IPS-NIHi11 (cell line): ENCODE measurements around the gene FGF23.
A peak's percentile ranks its signal among the peaks of the same experiment; 100 is the strongest.
"Not testable (repeated sequence)": the region's sequence is repeated elsewhere in the genome, so short reads cannot be mapped to it uniquely, and the experiment has no call there.

ENCODE experiments used
- DNase-seq: peaks from one replicate; pipeline ENCODE4 v3.0.0; 2012; ENCODE audit warnings: mixed read lengths, low spot score

Gene FGF23

GRCh38 chr12:4379405-4379804 lies at the start of gene FGF23:
Gene FGF23, minus strand, starts transcription at chr12:4379712. Its CDS starts 130 bp downstream, at chr12:4379582.
- peak; percentile 94 for DNase-seq

DNA sequence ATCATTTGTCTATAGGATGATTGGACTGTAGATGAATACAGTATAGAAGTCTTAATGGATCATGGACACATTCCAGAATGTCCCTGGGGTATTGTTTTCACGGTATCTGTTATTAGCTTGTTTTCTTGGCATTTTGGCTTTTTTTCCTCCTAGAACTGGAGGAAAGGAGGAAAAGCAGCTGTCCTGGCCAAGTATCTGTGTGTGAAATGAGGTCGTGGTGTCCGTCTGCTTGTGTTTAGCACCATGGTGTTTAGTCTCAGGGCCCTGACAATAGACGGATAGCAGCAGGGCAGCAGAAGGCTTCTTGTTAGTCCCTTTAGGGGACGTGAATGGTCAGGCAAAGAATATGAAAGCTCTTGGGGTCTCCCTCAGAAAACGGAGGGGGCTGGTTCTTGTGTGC lies 44.9 kb upstream of the FGF23 start:
- DNase-seq = no peak

GRCh38 chr12:4423528-4424195 lies 44.1 kb upstream of the FGF23 start:
- no peak for DNase-seq

GRCh38 chr12:4422985-4423384 lies 43.5 kb upstream of the FGF23 start:
- DNase-seq = no peak

DNA sequence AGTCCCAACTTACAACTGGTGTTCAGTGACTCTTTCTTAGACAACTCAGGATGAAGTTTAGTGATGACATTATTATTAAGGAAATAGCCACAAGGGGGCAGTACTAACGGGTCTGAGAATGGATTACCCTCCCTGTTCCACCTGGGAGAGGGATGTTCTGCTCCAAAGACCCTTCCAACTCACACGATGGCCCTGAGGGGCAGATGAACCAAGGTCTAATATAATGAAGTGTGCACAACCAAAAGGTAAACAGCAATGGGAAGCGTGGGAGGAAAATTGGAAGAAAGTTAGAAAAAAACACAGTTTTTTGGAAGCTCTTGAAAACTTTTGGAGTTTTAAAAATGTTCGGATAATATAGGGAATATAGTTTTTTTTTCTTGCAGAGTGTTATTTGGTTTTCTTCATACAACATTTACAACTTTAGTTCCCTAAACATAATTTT lies 42.1 kb upstream of the FGF23 start:
- peak; percentile 88 for DNase-seq

DNA sequence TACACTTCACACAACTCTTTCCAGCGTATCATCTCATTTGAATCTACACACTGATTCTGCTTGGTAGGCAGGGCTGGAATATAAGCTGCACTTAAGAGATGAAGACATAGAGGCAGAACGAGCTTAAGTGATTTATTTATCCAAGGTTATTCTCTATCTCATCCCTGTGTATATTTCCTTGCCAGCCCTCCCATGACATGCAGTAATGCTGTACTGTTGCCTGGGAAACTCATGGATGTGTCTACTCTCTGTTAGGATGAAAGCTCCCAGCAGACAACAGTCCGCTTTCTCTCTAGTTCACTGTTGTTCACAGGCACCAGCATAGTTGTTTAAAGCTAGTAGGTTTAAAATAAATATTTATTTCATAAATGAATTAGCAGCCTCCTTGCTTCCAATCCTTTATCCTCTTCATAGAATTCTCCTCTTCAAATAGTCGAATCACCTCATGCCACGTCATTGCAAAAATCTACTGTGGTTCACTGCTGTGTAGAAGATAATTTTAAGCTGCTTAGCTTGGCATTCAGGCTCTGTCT lies 40.7 kb upstream of the FGF23 start:
- no peak for DNase-seq

- DNase-seq = no peak
Measured at GRCh38 chr12:4418913-4419312, 39.4 kb upstream of the FGF23 start.

- no peak for DNase-seq
Measured at GRCh38 chr12:4417936-4418335, 38.4 kb upstream of the FGF23 start.

GRCh38 chr12:4417455-4417854 lies 37.9 kb upstream of the FGF23 start:
- no peak for DNase-seq

DNA sequence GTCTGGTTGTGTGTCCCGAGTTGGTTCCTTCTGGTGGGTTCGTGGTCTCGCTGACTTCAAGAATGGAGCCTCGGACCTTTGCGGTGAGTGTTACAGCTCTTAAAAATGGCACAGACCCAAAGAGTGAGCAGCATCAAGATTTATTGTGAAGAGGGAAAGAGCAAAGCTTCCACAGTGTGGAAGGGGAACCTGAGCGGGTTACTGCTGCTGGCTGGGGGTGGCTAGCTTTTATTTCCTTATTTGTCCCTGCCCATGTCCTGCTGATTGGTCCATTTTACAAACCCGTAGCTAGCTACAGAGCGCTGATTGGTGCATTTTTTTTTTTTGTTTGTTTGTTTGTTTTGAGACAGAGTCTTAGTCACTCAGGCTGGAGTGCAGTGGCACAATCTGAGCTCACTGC lies 36.8 kb upstream of the FGF23 start:
- DNase-seq = no peak

DNA sequence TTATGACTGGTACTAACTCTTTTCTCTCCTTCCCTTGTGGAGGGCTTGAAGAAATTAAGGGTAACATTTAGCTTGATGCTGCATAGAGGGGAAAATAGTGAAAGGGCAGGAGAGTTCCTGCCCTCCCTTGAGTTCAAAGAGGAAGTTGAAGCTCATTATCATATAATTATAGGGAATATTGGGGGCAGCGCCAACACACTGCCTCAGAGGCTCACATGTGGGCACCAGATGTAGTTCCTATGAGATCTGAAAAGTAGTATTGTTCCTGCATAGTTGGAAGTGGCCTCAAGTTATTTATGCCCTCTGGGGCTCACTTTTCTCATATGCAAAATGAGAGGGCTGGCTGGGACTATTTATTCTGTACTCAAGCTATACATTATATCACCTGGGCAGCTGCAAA lies 33.0 kb upstream of the FGF23 start:
- no peak for DNase-seq

- no peak for DNase-seq
Measured at GRCh38 chr12:4412056-4412455, 32.5 kb upstream of the FGF23 start.

- DNase-seq = no peak
Measured at GRCh38 chr12:4407136-4407535, 27.6 kb upstream of the FGF23 start.

DNA sequence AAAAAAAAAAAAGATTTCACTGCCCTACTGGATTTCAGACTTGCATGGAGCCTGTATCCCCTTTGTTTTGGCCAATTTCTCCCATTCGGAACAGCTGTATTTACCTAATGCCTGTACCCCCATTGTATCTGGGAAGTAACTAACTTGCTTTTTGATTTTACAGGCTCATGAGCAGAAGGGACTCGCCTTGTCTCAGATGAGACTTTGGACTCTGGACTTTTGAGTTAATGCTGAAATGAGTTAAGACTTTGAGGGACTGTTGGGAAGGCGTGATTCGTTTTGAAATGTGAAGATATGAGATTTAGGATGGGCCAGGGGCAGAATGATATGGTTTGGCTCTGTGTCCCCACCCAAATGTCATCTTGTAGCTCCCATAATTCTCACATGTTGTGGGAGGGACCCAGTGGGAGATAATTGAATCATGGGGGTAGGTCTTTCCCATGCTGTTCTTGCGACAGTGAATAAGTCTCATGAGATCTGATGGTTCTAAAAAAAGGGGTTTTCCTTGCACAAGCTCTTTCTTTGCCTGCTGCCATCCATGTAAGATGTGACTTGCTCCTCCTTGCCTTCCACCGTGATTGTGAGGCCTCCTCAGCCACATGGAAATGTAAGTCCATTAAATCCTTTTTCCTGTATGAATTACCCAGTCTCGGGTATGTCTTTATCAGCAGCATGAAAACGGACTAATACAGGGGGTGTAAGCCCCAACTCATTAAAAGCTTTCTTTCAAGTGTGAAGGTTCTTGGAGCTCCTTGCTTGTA lies 25.5 kb upstream of the FGF23 start:
- DNase-seq = not testable (repeated sequence)

GRCh38 chr12:4402996-4403395 lies 23.5 kb upstream of the FGF23 start:
- no peak for DNase-seq

DNA sequence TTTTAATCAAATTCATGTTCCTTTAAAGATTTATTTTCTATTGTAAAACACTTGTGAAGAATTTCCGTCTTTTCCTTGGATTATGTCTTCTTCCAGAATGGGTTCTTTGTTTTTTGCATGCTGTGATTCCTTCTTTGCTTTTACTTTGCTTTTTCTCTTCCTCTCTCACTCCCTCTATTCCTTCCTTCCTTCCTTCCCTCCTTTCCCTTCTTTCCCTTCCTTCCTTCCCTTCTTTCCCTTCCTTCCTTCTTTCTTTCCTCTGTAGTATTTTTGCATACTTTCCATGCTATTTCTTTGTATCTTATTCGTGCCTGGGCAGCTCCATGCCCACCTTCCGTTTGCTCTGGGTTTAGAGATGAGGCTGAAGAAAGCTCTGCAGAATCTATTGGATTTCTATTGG lies 21.6 kb upstream of the FGF23 start:
- DNase-seq = no peak

- no peak for DNase-seq
Measured at GRCh38 chr12:4395818-4396217, 16.3 kb upstream of the FGF23 start.

- DNase-seq = no peak
Measured at GRCh38 chr12:4393211-4393610, 13.7 kb upstream of the FGF23 start.

DNA sequence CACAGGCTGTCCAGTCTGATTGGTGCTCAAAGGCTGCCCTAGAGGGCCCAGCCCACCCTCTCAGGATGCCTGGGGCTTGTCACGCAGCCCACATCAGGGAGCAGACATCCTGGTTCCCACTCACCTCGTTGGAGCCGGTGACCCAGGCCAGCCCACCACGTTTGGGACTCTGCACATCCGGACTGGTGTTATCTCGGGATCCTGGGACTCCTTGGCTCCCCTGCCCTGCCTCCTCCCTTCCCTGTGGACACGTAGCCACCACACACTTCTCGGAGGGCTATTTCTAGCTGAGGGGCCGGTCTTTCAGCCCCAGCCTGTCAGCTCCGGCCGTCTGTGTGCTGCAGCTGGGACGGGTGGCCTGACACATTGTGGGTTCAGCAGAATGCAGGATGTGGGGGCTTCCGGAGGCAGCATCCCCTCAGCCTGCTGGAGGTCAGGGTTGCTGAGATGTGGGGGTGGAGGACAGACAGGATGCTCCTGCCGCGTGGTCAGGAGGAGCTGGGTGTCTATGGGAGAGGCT lies 12.8 kb upstream of the FGF23 start:
- no peak for DNase-seq

DNA sequence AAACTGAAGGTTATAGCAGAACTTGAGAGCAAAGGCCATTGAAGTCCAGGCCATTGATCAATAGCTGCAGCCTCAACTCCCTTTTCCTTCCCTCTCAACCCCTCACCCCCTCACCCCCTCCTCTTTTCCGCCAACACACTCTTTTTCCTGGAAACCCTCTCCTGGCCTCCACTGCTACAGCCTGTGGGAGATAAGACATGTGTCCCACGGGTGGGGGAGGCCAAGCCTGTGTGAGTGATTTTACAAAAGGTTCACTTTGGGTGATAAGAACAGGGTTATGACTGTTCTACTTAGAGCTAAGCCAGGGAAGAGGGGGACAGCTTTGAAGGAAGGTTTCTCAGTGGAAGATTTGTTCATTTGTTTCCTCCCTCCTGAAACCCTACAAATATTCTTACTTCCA lies 9.2 kb upstream of the FGF23 start:
- DNase-seq = no peak

- DNase-seq = no peak
Measured at GRCh38 chr12:4388032-4388431, 8.5 kb upstream of the FGF23 start.

DNA sequence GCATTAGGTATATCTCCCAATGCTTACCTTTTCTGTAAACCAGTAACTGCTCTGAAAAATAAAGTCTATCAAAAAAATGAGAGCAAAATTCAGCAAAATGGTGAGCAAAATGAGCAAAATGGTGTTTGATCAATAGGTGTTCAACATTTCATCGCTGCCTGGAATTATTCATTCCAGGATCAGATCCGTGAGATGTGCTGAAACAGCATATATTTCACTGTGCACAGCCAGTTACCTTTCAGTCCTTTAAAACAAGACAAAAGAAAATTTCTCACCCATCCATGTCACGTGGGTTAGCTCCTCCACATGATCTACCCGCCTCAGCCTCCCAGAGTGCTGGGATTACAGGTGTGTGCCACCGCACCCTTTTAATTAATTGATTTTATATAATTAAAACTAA lies 8.1 kb upstream of the FGF23 start:
- no peak for DNase-seq

DNA sequence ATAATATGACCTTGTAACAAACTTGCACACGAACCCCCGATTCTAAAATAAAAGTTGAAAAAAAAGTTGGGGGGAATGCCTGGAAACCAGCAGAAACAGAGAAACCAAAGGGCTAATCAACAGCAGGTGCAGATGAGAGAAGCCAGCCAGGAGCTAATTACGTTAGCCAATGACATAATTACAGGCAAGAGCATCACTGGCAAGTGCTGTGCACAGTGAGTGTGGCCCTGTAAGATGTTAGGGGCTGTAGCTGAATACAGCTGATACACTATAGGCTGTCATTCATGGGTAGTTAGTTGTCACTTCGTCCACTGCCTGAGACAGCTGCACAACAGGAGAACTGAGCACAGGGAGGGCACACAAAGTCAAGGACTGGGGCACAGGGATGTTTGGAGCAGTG lies 7.3 kb upstream of the FGF23 start:
- no peak for DNase-seq
